K562 (cell line): ENCODE results near the gene CLIC1. TPM values are rescaled to one million over a fixed set of nuclear protein-coding genes. Genes with fewer than 3 reads are reported as not detected.

Experiments
- ATAC-seq: fragments of 200-7000 bp; cut with Tn5 transposase; 3 replicates; pipeline ENCODE4 v1.9.1; 2020; ENCODE audit warnings: moderate library complexity
- BruUV-seq: library from RNA; stranded (reverse); fragments of 400-500 nt; replicated peaks from 2 replicates; lab custom pipeline; 2021; lab: Mats Ljungman, UMichigan
- CTCF ChIA-PET: fragments of 300-600 bp; formaldehyde crosslinking; extraction: SDS; loops from one replicate; lab custom pipeline; 2021; ENCODE audit warnings: low intra/inter-chr PET ratio; lab: Yijun Ruan, JAX
- POLR2A ChIA-PET: fragments of 300-600, 350-650 bp; sonication (Branson Sonifier 250); formaldehyde crosslinking; extraction: SDS; loops from one replicate; lab custom pipeline; 2021; ENCODE audit warnings: antibody characterized with exemption, inconsistent platforms; lab: Yijun Ruan, JAX
- DNase-seq, 4 experiments: peaks; one replicate each; pipeline versions ENCODE4 v3.0.0 to v3.0.0-alpha.2; 2011 to 2018; ENCODE audit warnings: low spot score in 3 of 4, mixed read lengths in 3 of 4; ENCODE audit errors: extremely low read depth in 1 of 4
- FAIRE-seq: peaks from 2 replicates; lab custom pipeline; 2011; peaks lifted over from hg19 to GRCh38; lab: Jason Lieb, UNC
- H2AFZ ChIP-seq: 2 replicates; pipeline ENCODE4 v1.6.0; 2011; ENCODE audit warnings: low read depth, low read length, control low read depth, inconsistent platforms
- H3K27ac ChIP-seq: fragments of 200-600 bp; 3 replicates; pipeline ENCODE4 v1.8.0; 2011; ENCODE audit warnings: low read depth, mild to moderate bottlenecking, control low read depth, inconsistent platforms, low read length, moderate library complexity, mixed read lengths; ENCODE audit errors: extremely low read depth
- H3K27me3 ChIP-seq, 2 experiments: fragments of 300-600 bp in 1 of 2; 2 replicates in 1 of 2; 3 replicates in 1 of 2; pipeline versions ENCODE4 v1.6.0 to v1.8.0; 2011; ENCODE audit warnings: inconsistent platforms in 2 of 2, low read length in 2 of 2, mild to moderate bottlenecking in 1 of 2, mixed read lengths in 1 of 2, moderate library complexity in 1 of 2; ENCODE audit not compliant: control insufficient read depth in 2 of 2, insufficient read depth in 2 of 2
- H3K36me3 ChIP-seq: fragments of 300-600 bp; 3 replicates; pipeline ENCODE4 v1.8.0; 2011; ENCODE audit warnings: mild to moderate bottlenecking, low read length, inconsistent platforms; ENCODE audit not compliant: control insufficient read depth, insufficient read depth
- H3K4me1 ChIP-seq, 2 experiments: fragments of 200-600 bp in 1 of 2; replicated peaks in 1 of 2; 2 replicates in 1 of 2; 3 replicates in 1 of 2; pipeline versions ENCODE4 v1.5.1 to v1.8.0; 2011; ENCODE audit warnings: inconsistent platforms in 2 of 2, low read length in 2 of 2, mild to moderate bottlenecking in 1 of 2, mixed read lengths in 1 of 2, moderate library complexity in 1 of 2; ENCODE audit not compliant: control insufficient read depth in 2 of 2, insufficient read depth in 2 of 2
- H3K4me2 ChIP-seq: 2 replicates; pipeline ENCODE4 v1.6.1; 2011; ENCODE audit warnings: low read length, control low read depth, inconsistent platforms, mixed read lengths; ENCODE audit not compliant: insufficient read depth
- H3K4me3 ChIP-seq: fragments of 200-600 bp; sonication (generic), shearing (Covaris generic); 2 replicates; pipeline ENCODE4 v1.5.1; 2016; ENCODE audit warnings: control low read depth, inconsistent platforms
- H3K79me2 ChIP-seq: fragments of 200-600 bp; 3 replicates; pipeline ENCODE4 v1.8.0; 2011; ENCODE audit warnings: low read length, inconsistent platforms; ENCODE audit not compliant: control insufficient read depth, insufficient read depth
- H3K9ac ChIP-seq, 2 experiments: 2 replicates each; pipeline versions ENCODE4 v1.6.0 to v1.6.1; 2011; ENCODE audit warnings: low read depth in 2 of 2, low read length in 2 of 2, control low read depth in 1 of 2, inconsistent platforms in 1 of 2, mild to moderate bottlenecking in 1 of 2, mixed read lengths in 1 of 2; ENCODE audit not compliant: insufficient read depth in 1 of 2
- H3K9me1 ChIP-seq: one replicate; pipeline ENCODE4 v1.6.0; 2011; ENCODE audit warnings: inconsistent platforms, mild to moderate bottlenecking, low read length, moderate library complexity; ENCODE audit not compliant: control insufficient read depth, insufficient read depth
- H3K9me3 ChIP-seq: replicated peaks from 2 replicates; pipeline ENCODE4 v1.5.1; 2011; ENCODE audit warnings: low read depth, low read length, inconsistent platforms; ENCODE audit not compliant: control insufficient read depth, insufficient read depth
- H4K20me1 ChIP-seq: replicated peaks from 2 replicates; pipeline ENCODE4 v1.6.1; 2011; ENCODE audit warnings: low read length, inconsistent platforms, mixed read lengths; ENCODE audit not compliant: control insufficient read depth, insufficient read depth
- HDAC1 ChIP-seq, 2 experiments: fragments of 450-650 bp; IDR thresholded peaks; 2 replicates each; pipeline ENCODE4 v1.6.1; 2016 to 2017; ENCODE audit warnings: inconsistent platforms in 1 of 2, mild to moderate bottlenecking in 1 of 2, moderate library complexity in 1 of 2
- KDM1A ChIP-seq, 2 experiments: fragments of 450-650 bp; IDR thresholded peaks; 2 replicates each; pipeline ENCODE4 v1.6.1; 2016; ENCODE audit warnings: mild to moderate bottlenecking in 2 of 2
- LARP7 ChIP-seq: fragments of 450-650 bp; IDR thresholded peaks from 2 replicates; pipeline ENCODE4 v1.6.1; 2016
- MTF1 ChIP-seq: fragments of 250-450 bp; sonication (Bioruptor Pico); IDR thresholded peaks from 2 replicates; pipeline ENCODE4 v1.9.0; 2021; ENCODE audit warnings: moderate library complexity, mild to moderate bottlenecking, inconsistent platforms, borderline replicate concordance
- MYC ChIP-seq, 2 experiments: fragments of 250-450 bp in 1 of 2; sonication (Bioruptor Pico) in 1 of 2; IDR thresholded peaks; 2 replicates each; pipeline versions ENCODE4 v1.5.1 to v1.6.1; 2012 to 2021; ENCODE audit warnings: low read depth in 2 of 2, borderline replicate concordance in 1 of 2, improper control_type of control experiment in 1 of 2, low read length in 1 of 2, mild to moderate bottlenecking in 1 of 2, moderate library complexity in 1 of 2
- NCOA4 ChIP-seq: fragments of 450-650 bp; IDR thresholded peaks from 2 replicates; pipeline ENCODE4 v1.6.1; 2018; ENCODE audit warnings: mild to moderate bottlenecking; ENCODE audit not compliant: partially characterized antibody
- SMARCC2 ChIP-seq: fragments of 450-650 bp; IDR thresholded peaks from 2 replicates; pipeline ENCODE4 v1.6.1; 2017; ENCODE audit warnings: antibody characterized with exemption, moderate library complexity, mild to moderate bottlenecking, low read depth
- SUPT5H ChIP-seq: fragments of 450-650 bp; IDR thresholded peaks from 2 replicates; pipeline ENCODE4 v1.6.1; 2016
- TEAD1 ChIP-seq, 2 experiments: fragments of 450-650 bp in 1 of 2; sonication (generic) in 1 of 2; formaldehyde crosslinking; IDR thresholded peaks; 2 replicates each; pipeline versions ENCODE4 v1.4.0 to v1.8.0; 2020 to 2022; ENCODE audit warnings: mild to moderate bottlenecking in 2 of 2, missing genetic modification reagents in 1 of 2
- WGBS: fragments of 100-300 bp; shearing (Covaris generic); methylation state at CpG from one replicate; pipeline ENCODE4 v1.1.6; 2016; ENCODE audit warnings: low coverage, mixed read lengths; ENCODE audit not compliant: insufficient coverage; ENCODE audit errors: missing lambda C conversion rate; 5-methylcytosine and 5-hydroxymethylcytosine counted together
- in situ Hi-C: fragments of 300-500 bp; cut with MboI; formaldehyde crosslinking; loops from 4 replicates; pipeline ENCODE4 v1.15.0; 2018; ENCODE audit warnings: inconsistent platforms, mixed read lengths
- intact Hi-C: fragments of 100-400 bp; cut with micrococcal nuclease; formaldehyde crosslinking; loops from 2 replicates; pipeline ENCODE4 v1.14.2; 2022
- polyA plus RNA-seq, 8 experiments: library from polyadenylated mRNA; depleted of rRNA in 4 of 8; stranded (reverse) in 5 of 8; unstranded in 3 of 8; fragments of >200 nt; fragmentation: Nextera tagmentation in 2 of 8; fragmentation: Illumina TruSeq in 1 of 8; extraction: Ambion mirVana in 2 of 8; extraction: Trizol in 1 of 8; gene quantifications; 2 replicates each; pipeline versions ENCODE4 v1.2.1 to v1.2.3, GENCODE V29; 2011 to 2014; ENCODE audit warnings: inconsistent platforms in 1 of 8, missing spikeins in 1 of 8
- total RNA-seq, 7 experiments: library from RNA; depleted of rRNA in 6 of 7; stranded (reverse); fragments of >200 nt in 6 of 7; fragmentation: Illumina TruSeq in 2 of 7; extraction: Trizol in 2 of 7; gene quantifications; 2 replicates each; pipeline versions ENCODE4 v1.2.1 to v1.2.3, GENCODE V29; 2011 to 2021; ENCODE audit warnings: low replicate concordance in 1 of 7
- TF ChIP-seq, protein P1 (sequence below): fragments of 250-450 bp; sonication (Bioruptor Pico); IDR thresholded peaks from 2 replicates; pipeline ENCODE4 v1.4.0; 2020; ENCODE audit warnings: mild to moderate bottlenecking, moderate library complexity
- TF ChIP-seq, protein P2 (sequence below), 2 experiments: fragments of 450-650 bp; IDR thresholded peaks; 2 replicates each; pipeline ENCODE4 v1.6.1; 2018; ENCODE audit warnings: mild to moderate bottlenecking in 2 of 2, low read depth in 1 of 2; ENCODE audit not compliant: partially characterized antibody in 2 of 2

The CLIC1 gene
- total and polyA plus RNA-seq, 9 of the 15 experiments (the other 6 are each of a cell fraction or from before 2014, with no cell fraction given) = 1,267 to 2,419 (median 1,808) TPM

DNA sequence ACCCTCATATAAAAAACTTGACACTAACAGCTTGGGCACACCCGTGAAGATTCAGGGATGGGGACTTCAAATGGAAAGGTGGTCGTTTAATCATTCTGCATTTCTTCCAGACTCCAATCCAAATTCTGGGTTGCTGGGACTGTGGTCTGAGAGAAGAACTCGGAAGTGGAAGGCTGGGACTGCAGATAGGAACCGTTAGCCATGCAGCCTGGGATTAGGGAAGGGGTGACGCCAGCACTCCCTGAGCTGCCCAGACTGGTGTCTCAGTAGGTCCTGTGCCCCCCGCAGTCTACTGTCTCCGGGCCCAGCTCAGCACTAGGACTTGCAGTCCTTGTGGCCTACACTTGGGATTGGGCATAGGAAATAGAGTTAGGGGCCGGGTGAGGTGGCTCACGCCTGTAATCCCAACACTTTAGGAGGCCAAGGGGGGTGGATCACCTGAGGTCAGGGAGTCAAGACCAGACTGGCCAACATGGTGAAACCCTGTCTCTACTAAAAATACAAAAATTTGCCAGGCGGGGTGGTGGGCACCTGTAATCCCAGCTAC, 511 bp upstream of the CLIC1 start (continued):
- TF ChIP-seq NCOA4 = no peak
- TF ChIP-seq TEAD1 (CRISPR knock-in tag; IDR thresholded peaks at IDR 0.05) = peak; percentile 9 to 69; a peak in 2 of 4 replicates
- TF ChIP-seq KDM1A (IDR thresholded peaks at IDR 0.05) = no peak

DNA sequence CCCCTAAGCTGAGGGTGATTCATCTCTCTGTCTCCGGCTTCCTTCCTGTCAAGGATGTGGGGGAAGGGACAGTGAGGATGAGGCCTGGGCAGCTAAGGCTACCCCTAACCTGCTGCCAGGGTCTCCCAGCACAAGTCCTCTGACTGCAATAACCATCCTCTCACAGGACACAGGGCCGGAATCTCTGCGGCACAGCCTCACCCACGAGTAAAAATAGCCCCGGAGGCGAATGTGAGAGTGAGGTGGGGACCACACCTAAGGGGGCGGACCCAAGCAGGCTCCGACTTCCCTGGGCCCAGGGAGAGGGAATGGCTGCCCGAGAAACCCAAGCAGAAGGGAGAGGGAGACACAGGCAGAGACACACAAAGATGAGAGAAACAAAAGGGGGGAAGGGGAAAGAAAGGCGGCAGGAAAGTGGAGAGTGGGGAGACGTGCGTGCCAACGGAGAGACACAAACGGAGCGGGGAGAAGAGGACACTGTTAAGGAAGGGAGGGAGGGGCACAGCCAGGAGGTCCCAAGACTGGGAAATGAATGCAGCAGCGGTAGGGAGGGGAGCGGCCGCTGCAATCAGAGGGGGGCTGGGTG, 1.4 kb downstream of the CLIC1 start:
- no peaks in the 10 kb centered on the region for H3K27me3 ChIP-seq
- intact Hi-C loops (loop anchor here (1.0 to 10.0 kb wide), 4 partner anchors 32 to 240 kb away; partner anchors contain the start of genes ABHD16A, DXO and VARS1), in situ Hi-C loops (no loop called here)
- ChIA-PET CTCF (interaction anchor here (0.5 kb wide), 1 partner anchor 129 kb away, joined by 4 read pairs; no protein-coding TSS in a partner anchor), POLR2A (interaction anchor here (0.5 to 13.1 kb wide), 27 partner anchors 9 to 216 kb away, joined by 3 to 236 read pairs (median 4); partner anchors contain the start of genes ABHD16A, BAG6, C6orf47 and CSNK2B)
- ATAC-seq (peak; percentile 48), FAIRE-seq (peak; percentile 86), DNase-seq (peak; percentile 85 to 96 (median 90))
- WGBS = under 1% methylated on average over 18 of the region's 18 CpGs
- H3K27ac ChIP-seq = peak overlapping the region; percentile 95
- no peaks in the 10 kb centered on the region for H3K9me3 ChIP-seq
- H3K4me1 ChIP-seq = peaks cover 43 to 54% of the 10 kb centered on the region in 2 experiments
- BruUV-seq = no TSS peak
- H3K4me2 ChIP-seq = peak overlapping the region; percentile 100
- no peaks in the 10 kb centered on the region for H3K9me1 ChIP-seq
- peak overlapping the region; percentile 99 for H3K9ac ChIP-seq
- H3K4me3 ChIP-seq = peak overlapping the region; percentile 77
- H4K20me1 ChIP-seq = peaks cover 24% of the 10 kb centered on the region
- peaks cover 79% of the 10 kb centered on the region for H3K79me2 ChIP-seq
- peaks cover 56% of the 10 kb centered on the region for H3K36me3 ChIP-seq
- H2AFZ ChIP-seq = no peak overlapping the region
- TF ChIP-seq MYC (IDR thresholded peaks at IDR 0.05; ENCODE audit: low read depth, low read length) (peak; percentile 14; the same call in 1 of the 2 replicates), MYC (CRISPR knock-in tag; IDR thresholded peaks at IDR 0.05; ENCODE audit: borderline replicate concordance, low read depth) (no peak), LARP7 (peak; percentile 99), HDAC1 (IDR thresholded peaks at IDR 0.05) (peak in 1 of 2 experiments; percentile 97; a peak in 2 of 4 replicates), SUPT5H (peak; percentile 86), MTF1 (CRISPR knock-in tag) (0 out of 2 replicates have a peak, but pooled peaks have one; percentile 34), SMARCC2 (peak; percentile 86)
- TF ChIP-seq, protein P1, sequence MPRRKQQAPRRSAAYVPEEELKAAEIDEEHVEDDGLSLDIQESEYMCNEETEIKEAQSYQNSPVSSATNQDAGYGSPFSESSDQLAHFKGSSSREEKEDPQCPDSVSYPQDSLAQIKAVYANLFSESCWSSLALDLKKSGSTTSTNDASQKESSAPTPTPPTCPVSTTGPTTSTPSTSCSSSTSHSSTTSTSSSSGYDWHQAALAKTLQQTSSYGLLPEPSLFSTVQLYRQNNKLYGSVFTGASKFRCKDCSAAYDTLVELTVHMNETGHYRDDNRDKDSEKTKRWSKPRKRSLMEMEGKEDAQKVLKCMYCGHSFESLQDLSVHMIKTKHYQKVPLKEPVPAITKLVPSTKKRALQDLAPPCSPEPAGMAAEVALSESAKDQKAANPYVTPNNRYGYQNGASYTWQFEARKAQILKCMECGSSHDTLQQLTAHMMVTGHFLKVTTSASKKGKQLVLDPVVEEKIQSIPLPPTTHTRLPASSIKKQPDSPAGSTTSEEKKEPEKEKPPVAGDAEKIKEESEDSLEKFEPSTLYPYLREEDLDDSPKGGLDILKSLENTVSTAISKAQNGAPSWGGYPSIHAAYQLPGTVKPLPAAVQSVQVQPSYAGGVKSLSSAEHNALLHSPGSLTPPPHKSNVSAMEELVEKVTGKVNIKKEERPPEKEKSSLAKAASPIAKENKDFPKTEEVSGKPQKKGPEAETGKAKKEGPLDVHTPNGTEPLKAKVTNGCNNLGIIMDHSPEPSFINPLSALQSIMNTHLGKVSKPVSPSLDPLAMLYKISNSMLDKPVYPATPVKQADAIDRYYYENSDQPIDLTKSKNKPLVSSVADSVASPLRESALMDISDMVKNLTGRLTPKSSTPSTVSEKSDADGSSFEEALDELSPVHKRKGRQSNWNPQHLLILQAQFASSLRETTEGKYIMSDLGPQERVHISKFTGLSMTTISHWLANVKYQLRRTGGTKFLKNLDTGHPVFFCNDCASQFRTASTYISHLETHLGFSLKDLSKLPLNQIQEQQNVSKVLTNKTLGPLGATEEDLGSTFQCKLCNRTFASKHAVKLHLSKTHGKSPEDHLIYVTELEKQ = 0 out of 2 replicates have a peak, but pooled peaks have one; percentile 9
- TF ChIP-seq, protein P2, sequence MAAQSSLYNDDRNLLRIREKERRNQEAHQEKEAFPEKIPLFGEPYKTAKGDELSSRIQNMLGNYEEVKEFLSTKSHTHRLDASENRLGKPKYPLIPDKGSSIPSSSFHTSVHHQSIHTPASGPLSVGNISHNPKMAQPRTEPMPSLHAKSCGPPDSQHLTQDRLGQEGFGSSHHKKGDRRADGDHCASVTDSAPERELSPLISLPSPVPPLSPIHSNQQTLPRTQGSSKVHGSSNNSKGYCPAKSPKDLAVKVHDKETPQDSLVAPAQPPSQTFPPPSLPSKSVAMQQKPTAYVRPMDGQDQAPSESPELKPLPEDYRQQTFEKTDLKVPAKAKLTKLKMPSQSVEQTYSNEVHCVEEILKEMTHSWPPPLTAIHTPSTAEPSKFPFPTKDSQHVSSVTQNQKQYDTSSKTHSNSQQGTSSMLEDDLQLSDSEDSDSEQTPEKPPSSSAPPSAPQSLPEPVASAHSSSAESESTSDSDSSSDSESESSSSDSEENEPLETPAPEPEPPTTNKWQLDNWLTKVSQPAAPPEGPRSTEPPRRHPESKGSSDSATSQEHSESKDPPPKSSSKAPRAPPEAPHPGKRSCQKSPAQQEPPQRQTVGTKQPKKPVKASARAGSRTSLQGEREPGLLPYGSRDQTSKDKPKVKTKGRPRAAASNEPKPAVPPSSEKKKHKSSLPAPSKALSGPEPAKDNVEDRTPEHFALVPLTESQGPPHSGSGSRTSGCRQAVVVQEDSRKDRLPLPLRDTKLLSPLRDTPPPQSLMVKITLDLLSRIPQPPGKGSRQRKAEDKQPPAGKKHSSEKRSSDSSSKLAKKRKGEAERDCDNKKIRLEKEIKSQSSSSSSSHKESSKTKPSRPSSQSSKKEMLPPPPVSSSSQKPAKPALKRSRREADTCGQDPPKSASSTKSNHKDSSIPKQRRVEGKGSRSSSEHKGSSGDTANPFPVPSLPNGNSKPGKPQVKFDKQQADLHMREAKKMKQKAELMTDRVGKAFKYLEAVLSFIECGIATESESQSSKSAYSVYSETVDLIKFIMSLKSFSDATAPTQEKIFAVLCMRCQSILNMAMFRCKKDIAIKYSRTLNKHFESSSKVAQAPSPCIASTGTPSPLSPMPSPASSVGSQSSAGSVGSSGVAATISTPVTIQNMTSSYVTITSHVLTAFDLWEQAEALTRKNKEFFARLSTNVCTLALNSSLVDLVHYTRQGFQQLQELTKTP (IDR thresholded peaks at IDR 0.05; ENCODE audit: low read depth in 1 of 2, partially characterized antibody in 2 of 2) = peak; percentile 62 to 72
